ENCODE measurements around the gene FCGR1A.
"Not testable (repeated sequence)": the region's sequence is repeated elsewhere in the genome, so short reads cannot be mapped to it uniquely, and the experiment has no call there.

DNA sequence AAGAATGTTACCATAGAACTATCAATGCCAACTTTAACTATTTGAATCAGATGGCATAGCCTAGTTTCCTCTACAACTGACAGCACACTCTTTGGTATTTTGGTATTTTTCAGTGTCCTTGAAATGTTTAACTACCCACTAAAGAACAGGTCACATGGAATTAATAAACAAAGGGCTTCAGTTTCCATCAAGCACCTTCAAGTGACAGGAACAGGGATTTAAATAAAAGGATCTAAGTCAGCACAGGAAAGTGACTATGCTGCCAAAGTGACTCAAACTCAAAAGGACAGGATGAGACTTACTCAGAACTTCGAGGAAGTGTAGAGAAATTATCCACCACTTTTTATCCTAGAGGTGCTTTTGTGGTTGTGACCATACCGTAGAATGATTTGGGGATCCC, 20.2 kb upstream of the FCGR1A start:
- TF ChIP-seq, protein P1, sequence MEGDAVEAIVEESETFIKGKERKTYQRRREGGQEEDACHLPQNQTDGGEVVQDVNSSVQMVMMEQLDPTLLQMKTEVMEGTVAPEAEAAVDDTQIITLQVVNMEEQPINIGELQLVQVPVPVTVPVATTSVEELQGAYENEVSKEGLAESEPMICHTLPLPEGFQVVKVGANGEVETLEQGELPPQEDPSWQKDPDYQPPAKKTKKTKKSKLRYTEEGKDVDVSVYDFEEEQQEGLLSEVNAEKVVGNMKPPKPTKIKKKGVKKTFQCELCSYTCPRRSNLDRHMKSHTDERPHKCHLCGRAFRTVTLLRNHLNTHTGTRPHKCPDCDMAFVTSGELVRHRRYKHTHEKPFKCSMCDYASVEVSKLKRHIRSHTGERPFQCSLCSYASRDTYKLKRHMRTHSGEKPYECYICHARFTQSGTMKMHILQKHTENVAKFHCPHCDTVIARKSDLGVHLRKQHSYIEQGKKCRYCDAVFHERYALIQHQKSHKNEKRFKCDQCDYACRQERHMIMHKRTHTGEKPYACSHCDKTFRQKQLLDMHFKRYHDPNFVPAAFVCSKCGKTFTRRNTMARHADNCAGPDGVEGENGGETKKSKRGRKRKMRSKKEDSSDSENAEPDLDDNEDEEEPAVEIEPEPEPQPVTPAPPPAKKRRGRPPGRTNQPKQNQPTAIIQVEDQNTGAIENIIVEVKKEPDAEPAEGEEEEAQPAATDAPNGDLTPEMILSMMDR (IDR thresholded peaks at IDR 0.05): not testable (repeated sequence)
- not testable (repeated sequence) for TF ChIP-seq EZH2phosphoT487, EZH2 (IDR thresholded peaks at IDR 0.05)
